Gastroesophageal sphincter (tissue), 4 donors: ENCODE measurements around the gene IRF2BP2. TPM values are rescaled to one million over a fixed set of nuclear protein-coding genes. Genes with fewer than 3 reads are reported as not detected.
A peak's percentile ranks its signal among the peaks of the same experiment; 100 is the strongest.

ENCODE experiments used
- ATAC-seq: fragments of 150-250 bp; one replicate; pipeline ENCODE4 v1.9.1; 2016; ENCODE audit warnings: mild to moderate bottlenecking, moderate library complexity
- H3K27ac ChIP-seq, 4 donors: fragments of 200-600 bp; sonication (generic) in 3 of 4; 1 replicate in 3 of 4; 2 replicates in 1 of 4; pipeline ENCODE4 v1.5.1; 2016 to 2019
- H3K27me3 ChIP-seq: fragments of 200-600 bp; sonication (generic); one replicate; pipeline ENCODE4 v1.5.1; 2019
- H3K36me3 ChIP-seq, 2 donors: fragments of 200-600 bp; sonication (generic); one replicate each; pipeline ENCODE4 v1.5.1; 2019; ENCODE audit warnings: control low read depth in 1 of 2
- H3K4me1 ChIP-seq, 3 donors: fragments of 200-600 bp; sonication (generic); 1 replicate in 2 of 3; 2 replicates in 1 of 3; pipeline ENCODE4 v1.5.1; 2016 to 2019; ENCODE audit warnings: control low read depth in 2 of 3
- H3K4me3 ChIP-seq, 2 donors: fragments of 200-600 bp; sonication (generic); one replicate each; pipeline ENCODE4 v1.5.1; 2019; ENCODE audit warnings: mild to moderate bottlenecking in 1 of 2, moderate library complexity in 1 of 2
- H3K9me3 ChIP-seq, 3 donors: fragments of 200-600 bp; sonication (generic); one replicate each; pipeline ENCODE4 v1.5.1; 2017 to 2019; ENCODE audit warnings: control low read depth in 2 of 3
- CTCF ChIP-seq, 4 experiments: fragments of 200-600 bp in 2 of 4; fragments of 450-650 bp in 2 of 4; sonication (generic) in 1 of 4; IDR thresholded peaks; one replicate each; pipeline ENCODE4 v1.5.1; 2017 to 2019; ENCODE audit warnings: antibody characterized with exemption in 4 of 4, mild to moderate bottlenecking in 2 of 4, moderate library complexity in 2 of 4
- EP300 ChIP-seq: sonication (generic); formaldehyde crosslinking; IDR thresholded peaks from one replicate; pipeline ENCODE4 v1.6.1; 2017; ENCODE audit warnings: antibody characterized with exemption, mild to moderate bottlenecking
- POLR2A ChIP-seq, 2 donors: fragments of 450-650 bp; IDR thresholded peaks; one replicate each; pipeline ENCODE4 v1.6.1; 2017; ENCODE audit warnings: antibody characterized with exemption in 2 of 2, mild to moderate bottlenecking in 2 of 2, moderate library complexity in 1 of 2
- POLR2AphosphoS5 ChIP-seq: sonication (generic); formaldehyde crosslinking; IDR thresholded peaks from one replicate; pipeline ENCODE4 v1.6.1; 2017; ENCODE audit warnings: antibody characterized with exemption
- WGBS, 2 donors: methylation state at CpG; one replicate each; pipeline ENCODE4 v1.1.5; 2018; ENCODE audit warnings: low coverage in 1 of 2; 5-methylcytosine and 5-hydroxymethylcytosine counted together
- total RNA-seq, 4 donors: library from RNA; depleted of rRNA; stranded (reverse); fragments of >200 nt; gene quantifications; one replicate each; pipeline ENCODE4 v1.1.0, GENCODE V29; 2016

IRF2BP2 gene
- total RNA-seq, 4 donors from 2014 or later, result 70.1 to 107 (median 104) TPM

- H3K36me3 ChIP-seq, result no peaks in the 10 kb centered on the region
- no peak overlapping the region for H3K27ac ChIP-seq
- TF ChIP-seq EP300 (no peak), CTCF (IDR thresholded peaks at IDR 0.05) (no peak), POLR2A (IDR thresholded peaks at IDR 0.05) (no peak), POLR2AphosphoS5 (no peak)
- ATAC-seq, result no peak
- peaks cover 4 to 35% (median 7%) of the 10 kb centered on the region in 3 donors for H3K4me1 ChIP-seq
- H3K4me3 ChIP-seq, result no peak overlapping the region
- H3K9me3 ChIP-seq, result no peaks in the 10 kb centered on the region
- WGBS, 2 donors, result 100% methylated on average over 5 of the region's 6 CpGs
- H3K27me3 ChIP-seq, result no peaks in the 10 kb centered on the region
Measured at GRCh38 chr1:234593771-234594504, 16.0 kb downstream of the IRF2BP2 start.

- H3K4me3 ChIP-seq, result no peak overlapping the region
- 98% methylated on average over 7 of the region's 7 CpGs; no CpG with 5 or more reads in 1 of the 2 donors for WGBS, 2 donors
- TF ChIP-seq CTCF (IDR thresholded peaks at IDR 0.05), result no peak
- TF ChIP-seq POLR2AphosphoS5, result no peak
- no peak for TF ChIP-seq EP300
- TF ChIP-seq POLR2A (IDR thresholded peaks at IDR 0.05), result no peak
- no peaks in the 10 kb centered on the region for H3K36me3 ChIP-seq
- H3K9me3 ChIP-seq, result no peaks in the 10 kb centered on the region
- no peak overlapping the region for H3K27ac ChIP-seq
- no peak for ATAC-seq
- no peaks in the 10 kb centered on the region for H3K27me3 ChIP-seq
- H3K4me1 ChIP-seq, result peaks cover 0 to 28% (median 0%) of the 10 kb centered on the region in 3 donors
Measured at GRCh38 chr1:234593109-234593508, 16.9 kb downstream of the IRF2BP2 start.

- Histone ChIP-seq H3K27ac (no peak overlapping the region), H3K9me3 (no peaks in the 10 kb centered on the region), H3K36me3 (no peaks in the 10 kb centered on the region), H3K4me3 (no peak overlapping the region), H3K4me1 (peaks cover 0 to 24% (median 0%) of the 10 kb centered on the region in 3 donors), H3K27me3 (no peaks in the 10 kb centered on the region)
- WGBS, 2 donors, result 75 to 100% methylated on average over 3 to 4 of the region's 5 CpGs
- TF ChIP-seq POLR2A (IDR thresholded peaks at IDR 0.05) (no peak), POLR2AphosphoS5 (no peak), EP300 (no peak), CTCF (IDR thresholded peaks at IDR 0.05) (no peak)
- ATAC-seq, result no peak
Measured at GRCh38 chr1:234592240-234592639, 17.7 kb downstream of the IRF2BP2 start.

GRCh38 chr1:234591131-234591530, 18.8 kb downstream of the IRF2BP2 start:
- no peak for ATAC-seq

More at GRCh38 chr1:234591131-234591530, 18.8 kb downstream of the IRF2BP2 start:
- Histone ChIP-seq H3K36me3 (no peaks in the 10 kb centered on the region), H3K9me3 (no peaks in the 10 kb centered on the region), H3K4me3 (no peak overlapping the region), H3K27ac (peak overlapping the region in 2 of 4 donors; percentile 69 to 72), H3K27me3 (no peaks in the 10 kb centered on the region), H3K4me1 (peaks cover 0 to 35% (median under 1%) of the 10 kb centered on the region in 3 donors)
- 86% methylated on average over 4 of the region's 4 CpGs; no CpG with 5 or more reads in 1 of the 2 donors for WGBS, 2 donors
- TF ChIP-seq POLR2AphosphoS5, result no peak
- no peak for TF ChIP-seq CTCF (IDR thresholded peaks at IDR 0.05)
- no peak for TF ChIP-seq POLR2A (IDR thresholded peaks at IDR 0.05)
- TF ChIP-seq EP300, result no peak
